C4-2B (cell line): ENCODE results near the gene SLC30A2.

Experiments used
- ZFX ChIP-seq: fragments of 450-650 bp; IDR thresholded peaks from 2 replicates; pipeline ENCODE4 v1.6.1; 2017
- TF ChIP-seq, protein P1 (sequence below): fragments of 450-650 bp; conservative IDR thresholded peaks from 2 replicates; pipeline ENCODE4 v1.5.1; 2017; ENCODE audit warnings: mild to moderate bottlenecking

DNA sequence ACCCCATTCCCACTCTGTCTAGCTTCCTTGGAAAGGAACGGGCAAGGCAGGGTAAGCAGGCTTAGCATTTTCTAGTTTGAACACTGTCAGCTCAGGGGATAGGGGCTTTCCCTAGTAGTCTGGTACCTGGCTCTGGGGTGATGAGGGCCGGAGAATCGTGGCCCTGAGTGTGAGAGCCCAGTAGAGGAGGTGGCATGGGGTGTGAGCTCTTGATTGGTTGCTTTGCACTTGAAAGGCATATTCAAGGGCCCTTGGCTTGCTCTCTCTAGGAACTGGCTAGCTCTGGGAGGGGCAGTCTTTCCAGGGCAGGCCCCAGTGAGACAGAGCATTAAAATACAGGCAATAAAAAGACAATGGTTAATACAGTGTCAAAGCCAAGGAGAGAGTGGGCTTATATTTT is 35.1 kb downstream of the SLC30A2 start:
- TF ChIP-seq, protein P1, sequence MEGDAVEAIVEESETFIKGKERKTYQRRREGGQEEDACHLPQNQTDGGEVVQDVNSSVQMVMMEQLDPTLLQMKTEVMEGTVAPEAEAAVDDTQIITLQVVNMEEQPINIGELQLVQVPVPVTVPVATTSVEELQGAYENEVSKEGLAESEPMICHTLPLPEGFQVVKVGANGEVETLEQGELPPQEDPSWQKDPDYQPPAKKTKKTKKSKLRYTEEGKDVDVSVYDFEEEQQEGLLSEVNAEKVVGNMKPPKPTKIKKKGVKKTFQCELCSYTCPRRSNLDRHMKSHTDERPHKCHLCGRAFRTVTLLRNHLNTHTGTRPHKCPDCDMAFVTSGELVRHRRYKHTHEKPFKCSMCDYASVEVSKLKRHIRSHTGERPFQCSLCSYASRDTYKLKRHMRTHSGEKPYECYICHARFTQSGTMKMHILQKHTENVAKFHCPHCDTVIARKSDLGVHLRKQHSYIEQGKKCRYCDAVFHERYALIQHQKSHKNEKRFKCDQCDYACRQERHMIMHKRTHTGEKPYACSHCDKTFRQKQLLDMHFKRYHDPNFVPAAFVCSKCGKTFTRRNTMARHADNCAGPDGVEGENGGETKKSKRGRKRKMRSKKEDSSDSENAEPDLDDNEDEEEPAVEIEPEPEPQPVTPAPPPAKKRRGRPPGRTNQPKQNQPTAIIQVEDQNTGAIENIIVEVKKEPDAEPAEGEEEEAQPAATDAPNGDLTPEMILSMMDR: no peak
- TF ChIP-seq ZFX: no peak
